ENCODE results near the gene GDPD1.
A peak's percentile ranks its signal among the peaks of the same experiment; 100 is the strongest.

Gene GDPD1

GRCh38 chr17:59221159-59221847, 992 bp downstream of the GDPD1 start (continued):
- TF ChIP-seq RBAK (tag by site-specific recombination; IDR thresholded peaks at IDR 0.05) (no peak), AEBP2 (tag by site-specific recombination; IDR thresholded peaks at IDR 0.05; ENCODE audit: borderline replicate concordance) (no peak), EGR2 (tag by site-specific recombination; IDR thresholded peaks at IDR 0.05; ENCODE audit: low read depth) (no peak), ZNF354C (tag by site-specific recombination; IDR thresholded peaks at IDR 0.05; ENCODE audit: borderline replicate concordance, low read depth) (no peak), BCL11A (tag by site-specific recombination; IDR thresholded peaks at IDR 0.05; ENCODE audit: low read depth) (no peak), ZBTB20 (tag by site-specific recombination; IDR thresholded peaks at IDR 0.05) (peak; percentile 53; the same call in 1 of the 2 replicates), MEIS1 (CRISPR knock-in tag; IDR thresholded peaks at IDR 0.05; ENCODE audit: borderline replicate concordance) (no peak), ZBTB21 (tag by site-specific recombination; IDR thresholded peaks at IDR 0.05) (no peak), PRDM1 (tag by site-specific recombination; IDR thresholded peaks at IDR 0.05) (no peak), ZNF23 (tag by site-specific recombination; IDR thresholded peaks at IDR 0.05; ENCODE audit: borderline replicate concordance) (no peak), ZNF610 (tag by site-specific recombination; IDR thresholded peaks at IDR 0.05; ENCODE audit: borderline replicate concordance) (no peak), ELK4 (IDR thresholded peaks at IDR 0.05; ENCODE audit: borderline replicate concordance, low read depth, low read length) (no peak), SP3 (tag by site-specific recombination; IDR thresholded peaks at IDR 0.05) (no peak), MYNN (tag by site-specific recombination; IDR thresholded peaks at IDR 0.05; ENCODE audit: borderline replicate concordance) (no peak), ZNF404 (tag by site-specific recombination; IDR thresholded peaks at IDR 0.05) (no peak), ZNF488 (tag by site-specific recombination; IDR thresholded peaks at IDR 0.05) (no peak), KLF1 (tag by site-specific recombination; IDR thresholded peaks at IDR 0.05) (no peak), ZNF324 (tag by site-specific recombination; IDR thresholded peaks at IDR 0.05) (no peak), ZNF266 (tag by site-specific recombination; IDR thresholded peaks at IDR 0.05; ENCODE audit: low read depth) (no peak), ZNF114 (tag by site-specific recombination; IDR thresholded peaks at IDR 0.05) (no peak), GLIS2 (tag by site-specific recombination; IDR thresholded peaks at IDR 0.05) (peak; percentile 90; the same call in 1 of the 2 replicates), ZNF600 (tag by site-specific recombination; IDR thresholded peaks at IDR 0.05) (no peak), REST (tag by site-specific recombination; IDR thresholded peaks at IDR 0.05) (0 out of 2 replicates have a peak, but pooled peaks have one; percentile 13), ZBTB48 (tag by site-specific recombination; IDR thresholded peaks at IDR 0.05) (no peak), ZNF549 (tag by site-specific recombination; IDR thresholded peaks at IDR 0.05) (no peak), PRDM6 (tag by site-specific recombination; IDR thresholded peaks at IDR 0.05) (no peak)
- TF ChIP-seq, protein P1, sequence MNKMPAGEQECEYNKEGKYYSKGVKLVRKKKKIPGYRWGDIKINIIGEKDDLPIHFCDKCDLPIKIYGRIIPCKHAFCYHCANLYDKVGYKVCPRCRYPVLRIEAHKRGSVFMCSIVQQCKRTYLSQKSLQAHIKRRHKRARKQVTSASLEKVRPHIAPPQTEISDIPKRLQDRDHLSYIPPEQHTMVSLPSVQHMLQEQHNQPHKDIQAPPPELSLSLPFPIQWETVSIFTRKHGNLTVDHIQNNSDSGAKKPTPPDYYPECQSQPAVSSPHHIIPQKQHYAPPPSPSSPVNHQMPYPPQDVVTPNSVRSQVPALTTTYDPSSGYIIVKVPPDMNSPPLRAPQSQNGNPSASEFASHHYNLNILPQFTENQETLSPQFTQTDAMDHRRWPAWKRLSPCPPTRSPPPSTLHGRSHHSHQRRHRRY (tag by site-specific recombination; IDR thresholded peaks at IDR 0.05): no peak
- TF ChIP-seq, protein P2, sequence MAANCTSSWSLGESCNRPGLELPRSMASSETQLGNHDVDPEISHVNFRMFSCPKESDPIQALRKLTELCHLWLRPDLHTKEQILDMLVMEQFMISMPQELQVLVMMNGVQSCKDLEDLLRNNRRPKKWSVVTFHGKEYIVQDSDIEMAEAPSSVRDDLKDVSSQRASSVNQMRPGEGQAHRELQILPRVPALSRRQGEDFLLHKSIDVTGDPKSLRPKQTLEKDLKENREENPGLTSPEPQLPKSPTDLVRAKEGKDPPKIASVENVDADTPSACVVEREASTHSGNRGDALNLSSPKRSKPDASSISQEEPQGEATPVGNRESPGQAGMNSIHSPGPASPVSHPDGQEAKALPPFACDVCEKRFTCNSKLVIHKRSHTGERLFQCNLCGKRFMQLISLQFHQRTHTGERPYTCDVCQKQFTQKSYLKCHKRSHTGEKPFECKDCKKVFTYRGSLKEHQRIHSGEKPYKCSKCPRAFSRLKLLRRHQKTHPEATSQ (tag by site-specific recombination; IDR thresholded peaks at IDR 0.05): no peak
